Thyroid gland (tissue), 4 donors: ENCODE data around the gene MOSPD3.

ENCODE experiments used
- CTCF ChIP-seq, 6 experiments: fragments of 200-600 bp in 3 of 6; fragments of 450-650 bp in 3 of 6; sonication (generic) in 3 of 6; IDR thresholded peaks; one replicate each; pipeline ENCODE4 v1.5.1; 2016 to 2019; ENCODE audit warnings: antibody characterized with exemption in 6 of 6, mild to moderate bottlenecking in 2 of 6, inconsistent platforms in 1 of 6, moderate library complexity in 1 of 6
- POLR2A ChIP-seq, 2 donors: fragments of 450-650 bp; IDR thresholded peaks; one replicate each; pipeline ENCODE4 v1.6.1; 2017; ENCODE audit warnings: antibody characterized with exemption in 2 of 2, mild to moderate bottlenecking in 2 of 2, moderate library complexity in 1 of 2

GRCh38 chr7:100606313-100606712 is 6.0 kb upstream of the MOSPD3 start:
- no peak for TF ChIP-seq CTCF (IDR thresholded peaks at IDR 0.05)
- no peak for TF ChIP-seq POLR2A (IDR thresholded peaks at IDR 0.05)
